Activated CD8-positive, alpha-beta memory T cell treated with anti-CD3 and anti-CD28 coated beads for 1 hour (primary cell): ENCODE data around the gene MICAL3.
"Not testable (repeated sequence)": the region's sequence is repeated elsewhere in the genome, so short reads cannot be mapped to it uniquely, and the experiment has no call there.

ENCODE experiments used
- DNase-seq, 2 donors: peaks; one replicate each; pipeline ENCODE4 v3.0.0-alpha.2; 2020; ENCODE audit warnings: low read depth in 1 of 2; ENCODE audit errors: extremely low read depth in 1 of 2

Gene MICAL3

GRCh38 chr22:18024276-18024939 is at the start of gene MICAL3:
TSS of gene MICAL3 (minus strand) at chr22:18024561. CDS start at chr22:17906812, 117,749 bp downstream.
- peak in 1 of 2 donors; percentile 43 for DNase-seq

GRCh38 chr22:18073927-18074326 is 49.6 kb upstream of the MICAL3 start:
- not testable (repeated sequence) for DNase-seq

- no peak for DNase-seq
These were observed 49.1 kb upstream of the MICAL3 start for GRCh38 chr22:18073467-18073866.

- no peak for DNase-seq
These were observed 47.6 kb upstream of the MICAL3 start for GRCh38 chr22:18071968-18072310.

GRCh38 chr22:18071307-18071967 is 47.1 kb upstream of the MICAL3 start:
- DNase-seq, result not testable (repeated sequence)

- no peak for DNase-seq
These were observed 46.4 kb upstream of the MICAL3 start for GRCh38 chr22:18070556-18071306.

GRCh38 chr22:18070041-18070440 is 45.7 kb upstream of the MICAL3 start:
- DNase-seq, result no peak

GRCh38 chr22:18069041-18069440 is 44.7 kb upstream of the MICAL3 start:
- DNase-seq, result no peak

GRCh38 chr22:18068381-18068988 is 44.1 kb upstream of the MICAL3 start:
- DNase-seq, result no peak

GRCh38 chr22:18067548-18068341 is 43.4 kb upstream of the MICAL3 start:
- no peak for DNase-seq

- no peak for DNase-seq
These were observed 42.8 kb upstream of the MICAL3 start for GRCh38 chr22:18067121-18067520.

- DNase-seq, result no peak
These were observed 42.0 kb upstream of the MICAL3 start for GRCh38 chr22:18066181-18066859.

GRCh38 chr22:18065256-18065655 is 40.9 kb upstream of the MICAL3 start:
- no peak for DNase-seq

- no peak for DNase-seq
These were observed 40.3 kb upstream of the MICAL3 start for GRCh38 chr22:18064636-18065035.

- not testable (repeated sequence) for DNase-seq
These were observed 39.4 kb upstream of the MICAL3 start for GRCh38 chr22:18063715-18064114.

- no peak for DNase-seq
These were observed 38.9 kb upstream of the MICAL3 start for GRCh38 chr22:18063306-18063705.

- DNase-seq, result no peak
These were observed 38.1 kb upstream of the MICAL3 start for GRCh38 chr22:18062421-18062820.

GRCh38 chr22:18060646-18061620 is 36.6 kb upstream of the MICAL3 start:
- no peak for DNase-seq

- no peak for DNase-seq
These were observed 35.6 kb upstream of the MICAL3 start for GRCh38 chr22:18059991-18060390.
